HG03064 (cell line): ENCODE results near the gene B4GALT5.
"Not testable (repeated sequence)": the region's sequence is repeated elsewhere in the genome, so short reads cannot be mapped to it uniquely, and the experiment has no call there.

Source experiments
- ATAC-seq: cut with Tn5 transposase; IDR thresholded peaks from one replicate; pipeline ENCODE4 v1.9.1; 2021; ENCODE audit warnings: low read depth; ENCODE audit not compliant: unreplicated experiment

The B4GALT5 gene

GRCh38 chr20:49633023-49633422 lies 80.7 kb downstream of the B4GALT5 start:
- no peak for ATAC-seq

- no peak for ATAC-seq
Observed at GRCh38 chr20:49631856-49632418, 81.7 kb downstream of the B4GALT5 start.

- peak; percentile 37 for ATAC-seq
Observed at GRCh38 chr20:49631061-49631716, 82.5 kb downstream of the B4GALT5 start.

- peak; percentile 79 for ATAC-seq
Observed at GRCh38 chr20:49630396-49630951, 83.2 kb downstream of the B4GALT5 start.

- ATAC-seq = no peak
Observed at GRCh38 chr20:49629606-49630005, 84.1 kb downstream of the B4GALT5 start.

- not testable (repeated sequence) for ATAC-seq
Observed at GRCh38 chr20:49628280-49628679, 85.4 kb downstream of the B4GALT5 start.

GRCh38 chr20:49627329-49627761 lies 86.3 kb downstream of the B4GALT5 start:
- no peak for ATAC-seq

- not testable (repeated sequence) for ATAC-seq
Observed at GRCh38 chr20:49624988-49625387, 88.7 kb downstream of the B4GALT5 start.

GRCh38 chr20:49624317-49624716 lies 89.4 kb downstream of the B4GALT5 start:
- ATAC-seq = no peak

GRCh38 chr20:49622243-49622642 lies 91.4 kb downstream of the B4GALT5 start:
- no peak for ATAC-seq

GRCh38 chr20:49620364-49621240 lies 93.1 kb downstream of the B4GALT5 start:
- ATAC-seq = peak; percentile 78

- no peak for ATAC-seq
Observed at GRCh38 chr20:49619113-49620048, 94.3 kb downstream of the B4GALT5 start.

GRCh38 chr20:49618289-49618688 lies 95.4 kb downstream of the B4GALT5 start:
- no peak for ATAC-seq

- ATAC-seq = not testable (repeated sequence)
Observed at GRCh38 chr20:49617394-49617793, 96.3 kb downstream of the B4GALT5 start.

- ATAC-seq = no peak
Observed at GRCh38 chr20:49616154-49617007, 97.3 kb downstream of the B4GALT5 start.

- ATAC-seq = no peak
Observed at GRCh38 chr20:49615401-49616153, 98.1 kb downstream of the B4GALT5 start.

- ATAC-seq = not testable (repeated sequence)
Observed at GRCh38 chr20:49615051-49615400, 98.7 kb downstream of the B4GALT5 start.

- no peak for ATAC-seq
Observed at GRCh38 chr20:49614338-49615050, 99.2 kb downstream of the B4GALT5 start.
